ENCODE results near the gene KCNJ9.

The KCNJ9 gene

GRCh38 chr1:160093069-160093395, 11.7 kb downstream of the KCNJ9 start:
- Histone ChIP-seq H3K36me3 (ENCODE audit: control insufficient read depth in 4 of 4, insufficient read depth in 4 of 4, low read length in 3 of 4) (peaks cover 5 to 56% (median 23%) of the 10 kb centered on the region in 4 experiments), H3K4me3 (ENCODE audit: control insufficient read depth in 1 of 7, extremely low read depth in 1 of 7, insufficient read depth in 4 of 7, low read depth in 2 of 7, low read length in 6 of 7) (no peak overlapping the region), H3K27me3 (replicated peaks in 2 of 5; ENCODE audit: control insufficient read depth in 4 of 5, insufficient read depth in 5 of 5, low read length in 4 of 5) (no peaks in the 10 kb centered on the region), H3K9me3 (ENCODE audit: control extremely low read depth in 1 of 5, control insufficient read depth in 4 of 5, insufficient read depth in 2 of 5, low read depth in 1 of 5, low read length in 4 of 5) (no peaks in the 10 kb centered on the region), H3K4me1 (ENCODE audit: control extremely low read depth in 1 of 4, control insufficient read depth in 4 of 4, insufficient read depth in 4 of 4, low read length in 3 of 4) (peaks cover 0 to 21% (median 17%) of the 10 kb centered on the region in 4 experiments), H3K27ac (ENCODE audit: insufficient read depth in 1 of 2, low read depth in 1 of 2, low read length in 2 of 2, poor library complexity in 1 of 2, severe bottlenecking in 2 of 2) (no peak overlapping the region)
- ChIA-PET CTCF (interaction anchor here (1.6 to 2.3 kb wide), 2 partner anchors 8 to 14 kb away, joined by 5 to 6 read pairs; no protein-coding TSS in a partner anchor), POLR2A (no interaction called here)
- 88% methylated on average over 6 of the region's 9 CpGs for WGBS (ENCODE audit: insufficient coverage)
- DNase-seq, result no peak

DNA sequence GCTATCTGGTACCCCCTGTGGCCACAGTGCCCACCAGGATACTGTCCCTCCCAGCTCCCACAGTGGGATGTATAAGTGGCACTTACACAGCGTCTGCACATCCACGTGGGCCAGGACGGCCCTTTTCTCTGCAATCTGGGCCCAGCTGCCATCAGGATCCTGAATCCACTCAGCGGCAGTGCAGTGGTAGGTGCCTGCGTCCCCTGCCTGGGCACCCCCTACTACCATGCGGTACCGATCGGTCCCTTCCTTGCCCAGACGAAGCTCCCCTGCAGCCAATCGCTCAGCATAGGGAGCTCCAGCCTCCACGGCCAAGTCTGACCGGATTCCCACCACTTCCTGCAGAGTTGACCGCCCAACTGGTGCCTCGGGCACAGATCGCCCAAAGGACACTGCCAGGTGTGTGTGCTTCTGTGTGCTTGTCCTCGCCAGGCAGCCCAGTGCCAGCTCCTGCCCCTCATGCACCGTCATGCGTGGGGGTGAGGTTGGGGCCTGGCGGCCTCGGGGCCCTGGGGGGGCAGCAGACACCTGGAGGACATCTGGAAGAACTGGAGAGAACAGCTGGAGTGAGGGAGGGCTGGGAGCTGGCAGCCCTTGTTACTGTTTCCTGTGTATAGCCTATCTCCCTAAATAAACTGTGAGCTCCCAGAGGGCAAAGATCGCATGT, 12.4 kb downstream of the KCNJ9 start:
- POLR2A ChIA-PET, result no interaction called here
- Histone ChIP-seq H3K27ac (ENCODE audit: insufficient read depth in 1 of 2, low read depth in 1 of 2, low read length in 2 of 2, poor library complexity in 1 of 2, severe bottlenecking in 2 of 2) (no peak overlapping the region), H3K4me1 (ENCODE audit: control extremely low read depth in 1 of 4, control insufficient read depth in 4 of 4, insufficient read depth in 4 of 4, low read length in 3 of 4) (peaks cover 0 to 23% (median 19%) of the 10 kb centered on the region in 4 experiments), H3K36me3 (ENCODE audit: control insufficient read depth in 4 of 4, insufficient read depth in 4 of 4, low read length in 3 of 4) (peaks cover 5 to 53% (median 23%) of the 10 kb centered on the region in 4 experiments), H3K9me3 (ENCODE audit: control extremely low read depth in 1 of 5, control insufficient read depth in 4 of 5, insufficient read depth in 2 of 5, low read depth in 1 of 5, low read length in 4 of 5) (no peaks in the 10 kb centered on the region), H3K27me3 (replicated peaks in 2 of 5; ENCODE audit: control insufficient read depth in 4 of 5, insufficient read depth in 5 of 5, low read length in 4 of 5) (no peaks in the 10 kb centered on the region), H3K4me3 (ENCODE audit: control insufficient read depth in 1 of 7, extremely low read depth in 1 of 7, insufficient read depth in 4 of 7, low read depth in 2 of 7, low read length in 6 of 7) (no peak overlapping the region)
- 96% methylated on average over 17 of the region's 21 CpGs for WGBS (ENCODE audit: insufficient coverage)
- CTCF ChIA-PET, result interaction anchor here (0.9 to 1.6 kb wide), 2 partner anchors 11 to 15 kb away, joined by 3 to 5 read pairs; no protein-coding TSS in a partner anchor
- DNase-seq, result no peak

GRCh38 chr1:160094291-160094625, 12.9 kb downstream of the KCNJ9 start:
- CTCF ChIA-PET, result interaction anchor here (0.9 to 5.5 kb wide), 3 partner anchors 9 to 16 kb away, joined by 3 to 61 read pairs (median 10); no protein-coding TSS in a partner anchor
- H3K4me3 ChIP-seq (ENCODE audit: control insufficient read depth in 1 of 7, extremely low read depth in 1 of 7, insufficient read depth in 4 of 7, low read depth in 2 of 7, low read length in 6 of 7), result no peak overlapping the region

GRCh38 chr1:160094806-160095205, 13.5 kb downstream of the KCNJ9 start:
- CTCF ChIA-PET, result interaction anchor here (0.8 to 5.5 kb wide), 4 partner anchors 9 to 197 kb away, joined by 4 to 61 read pairs (median 8); no protein-coding TSS in a partner anchor
- peaks cover 0 to 32% (median 28%) of the 10 kb centered on the region in 4 experiments for H3K4me1 ChIP-seq (ENCODE audit: control extremely low read depth in 1 of 4, control insufficient read depth in 4 of 4, insufficient read depth in 4 of 4, low read length in 3 of 4)

More at GRCh38 chr1:160094291-160094625, 12.9 kb downstream of the KCNJ9 start:
- peaks cover 0 to 26% (median 22%) of the 10 kb centered on the region in 4 experiments for H3K4me1 ChIP-seq (ENCODE audit: control extremely low read depth in 1 of 4, control insufficient read depth in 4 of 4, insufficient read depth in 4 of 4, low read length in 3 of 4)
- H3K9me3 ChIP-seq (ENCODE audit: control extremely low read depth in 1 of 5, control insufficient read depth in 4 of 5, insufficient read depth in 2 of 5, low read depth in 1 of 5, low read length in 4 of 5), result no peaks in the 10 kb centered on the region
- no peak overlapping the region for H3K27ac ChIP-seq (ENCODE audit: insufficient read depth in 1 of 2, low read depth in 1 of 2, low read length in 2 of 2, poor library complexity in 1 of 2, severe bottlenecking in 2 of 2)
- peaks cover 5 to 53% (median 23%) of the 10 kb centered on the region in 4 experiments for H3K36me3 ChIP-seq (ENCODE audit: control insufficient read depth in 4 of 4, insufficient read depth in 4 of 4, low read length in 3 of 4)
- POLR2A ChIA-PET, result no interaction called here
- 96% methylated on average over 4 of the region's 4 CpGs for WGBS (ENCODE audit: insufficient coverage)
- no peaks in the 10 kb centered on the region for H3K27me3 ChIP-seq (replicated peaks in 2 of 5; ENCODE audit: control insufficient read depth in 4 of 5, insufficient read depth in 5 of 5, low read length in 4 of 5)
- no peak for DNase-seq

DNA sequence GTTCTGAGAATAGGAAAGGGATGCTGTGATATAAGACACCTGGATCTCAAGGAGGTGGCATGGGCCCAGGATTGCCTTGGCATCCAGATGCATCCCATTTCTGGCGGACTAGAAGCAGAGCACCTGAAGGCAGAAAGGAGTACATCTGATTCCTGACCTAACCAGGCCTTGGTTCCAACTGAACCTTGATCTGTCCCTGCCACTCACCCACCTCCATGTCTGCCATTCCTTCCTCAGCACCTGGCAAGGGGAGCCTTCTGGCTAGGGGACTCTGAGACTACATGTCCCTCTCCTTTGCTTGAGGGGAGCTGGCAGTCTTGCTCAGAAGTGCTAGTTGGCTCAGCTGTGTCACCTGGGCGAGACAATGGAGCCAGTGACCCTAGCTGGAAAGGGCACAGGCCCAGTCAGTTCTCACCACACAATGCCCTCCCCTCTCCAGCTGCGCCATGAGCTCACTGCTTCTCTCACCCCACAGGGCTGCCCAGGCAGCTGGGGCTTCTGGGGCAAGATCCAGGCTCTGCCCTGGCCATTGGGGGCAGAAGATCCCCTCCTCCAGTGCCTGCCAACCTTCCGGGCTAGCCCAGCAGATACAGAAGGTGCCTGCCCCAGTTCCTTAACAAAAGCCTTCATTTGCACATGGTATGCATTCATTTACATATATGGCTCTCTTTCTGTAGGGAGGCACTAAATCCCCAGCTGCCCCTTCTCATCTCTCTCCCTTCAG, 14.2 kb downstream of the KCNJ9 start:
- ChIA-PET POLR2A (no interaction called here), CTCF (interaction anchor here (0.8 to 5.5 kb wide), 7 partner anchors 10 to 196 kb away, joined by 3 to 61 read pairs (median 7); no protein-coding TSS in a partner anchor)
- Histone ChIP-seq H3K36me3 (ENCODE audit: control insufficient read depth in 4 of 4, insufficient read depth in 4 of 4, low read length in 3 of 4) (peaks cover 5 to 44% (median 20%) of the 10 kb centered on the region in 4 experiments), H3K4me3 (ENCODE audit: control insufficient read depth in 1 of 7, extremely low read depth in 1 of 7, insufficient read depth in 4 of 7, low read depth in 2 of 7, low read length in 6 of 7) (no peak overlapping the region), H3K9me3 (ENCODE audit: control extremely low read depth in 1 of 5, control insufficient read depth in 4 of 5, insufficient read depth in 2 of 5, low read depth in 1 of 5, low read length in 4 of 5) (no peaks in the 10 kb centered on the region), H3K27me3 (replicated peaks in 2 of 5; ENCODE audit: control insufficient read depth in 4 of 5, insufficient read depth in 5 of 5, low read length in 4 of 5) (no peaks in the 10 kb centered on the region), H3K27ac (ENCODE audit: insufficient read depth in 1 of 2, low read depth in 1 of 2, low read length in 2 of 2, poor library complexity in 1 of 2, severe bottlenecking in 2 of 2) (no peak overlapping the region), H3K4me1 (ENCODE audit: control extremely low read depth in 1 of 4, control insufficient read depth in 4 of 4, insufficient read depth in 4 of 4, low read length in 3 of 4) (peaks cover 0 to 32% (median 29%) of the 10 kb centered on the region in 4 experiments)
- DNase-seq, result no peak
- WGBS (ENCODE audit: insufficient coverage), result 100% methylated on average over 3 of the region's 4 CpGs

More at GRCh38 chr1:160094806-160095205, 13.5 kb downstream of the KCNJ9 start:
- 99% methylated on average over 9 of the region's 14 CpGs for WGBS (ENCODE audit: insufficient coverage)
- no peak overlapping the region for H3K4me3 ChIP-seq (ENCODE audit: control insufficient read depth in 1 of 7, extremely low read depth in 1 of 7, insufficient read depth in 4 of 7, low read depth in 2 of 7, low read length in 6 of 7)
- H3K9me3 ChIP-seq (ENCODE audit: control extremely low read depth in 1 of 5, control insufficient read depth in 4 of 5, insufficient read depth in 2 of 5, low read depth in 1 of 5, low read length in 4 of 5), result no peaks in the 10 kb centered on the region
- DNase-seq, result no peak
- POLR2A ChIA-PET, result no interaction called here
- no peaks in the 10 kb centered on the region for H3K27me3 ChIP-seq (replicated peaks in 2 of 5; ENCODE audit: control insufficient read depth in 4 of 5, insufficient read depth in 5 of 5, low read length in 4 of 5)
- H3K27ac ChIP-seq (ENCODE audit: insufficient read depth in 1 of 2, low read depth in 1 of 2, low read length in 2 of 2, poor library complexity in 1 of 2, severe bottlenecking in 2 of 2), result no peak overlapping the region
- peaks cover 5 to 48% (median 23%) of the 10 kb centered on the region in 4 experiments for H3K36me3 ChIP-seq (ENCODE audit: control insufficient read depth in 4 of 4, insufficient read depth in 4 of 4, low read length in 3 of 4)

DNA sequence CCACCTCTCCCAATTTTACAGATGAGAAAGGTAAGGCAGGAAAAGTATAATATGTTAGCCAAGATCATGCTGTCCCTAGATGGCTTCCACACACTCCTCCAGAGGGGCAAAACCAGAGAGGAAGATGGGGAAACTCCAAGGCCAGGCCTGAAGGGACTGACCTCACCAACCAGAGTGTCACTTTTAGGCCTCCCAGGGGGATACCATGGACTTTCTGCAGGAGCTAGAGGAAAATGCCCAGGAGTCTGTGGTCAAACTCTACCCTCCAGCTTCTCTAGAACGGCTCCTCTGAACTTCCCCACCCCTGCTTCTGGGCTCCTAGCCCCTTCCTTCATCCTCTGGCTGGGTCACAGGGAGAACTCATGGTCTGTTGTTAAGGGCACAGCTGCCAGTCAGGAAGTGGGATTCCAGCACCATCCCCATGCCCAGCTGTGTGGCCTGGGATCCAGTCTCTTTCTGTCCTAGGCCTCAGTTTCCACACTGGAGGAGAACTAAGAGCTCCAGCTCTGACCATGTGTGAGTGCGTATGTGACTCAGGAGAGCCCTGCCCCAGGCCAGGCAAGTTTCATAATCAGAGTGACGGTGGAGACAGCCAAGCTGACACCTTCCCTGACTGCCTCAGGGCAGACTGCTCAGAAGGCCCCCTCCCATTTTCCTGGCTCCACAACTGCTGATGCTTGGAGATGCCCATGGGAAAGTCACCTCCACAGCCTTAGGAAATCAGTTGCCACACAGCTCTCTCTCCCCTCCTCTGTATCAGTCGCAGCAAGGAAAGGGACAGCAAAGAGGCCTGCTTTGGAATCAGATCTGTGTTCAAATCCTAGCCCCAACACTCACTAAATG, 15.2 kb downstream of the KCNJ9 start:
- no peak for DNase-seq
- Histone ChIP-seq H3K36me3 (ENCODE audit: control insufficient read depth in 4 of 4, insufficient read depth in 4 of 4, low read length in 3 of 4) (peaks cover 5 to 35% (median 18%) of the 10 kb centered on the region in 4 experiments), H3K4me3 (ENCODE audit: control insufficient read depth in 1 of 7, extremely low read depth in 1 of 7, insufficient read depth in 4 of 7, low read depth in 2 of 7, low read length in 6 of 7) (no peak overlapping the region), H3K4me1 (ENCODE audit: control extremely low read depth in 1 of 4, control insufficient read depth in 4 of 4, insufficient read depth in 4 of 4, low read length in 3 of 4) (peaks cover 0 to 40% (median 34%) of the 10 kb centered on the region in 4 experiments), H3K27ac (ENCODE audit: insufficient read depth in 1 of 2, low read depth in 1 of 2, low read length in 2 of 2, poor library complexity in 1 of 2, severe bottlenecking in 2 of 2) (no peak overlapping the region), H3K27me3 (replicated peaks in 2 of 5; ENCODE audit: control insufficient read depth in 4 of 5, insufficient read depth in 5 of 5, low read length in 4 of 5) (no peaks in the 10 kb centered on the region), H3K9me3 (ENCODE audit: control extremely low read depth in 1 of 5, control insufficient read depth in 4 of 5, insufficient read depth in 2 of 5, low read depth in 1 of 5, low read length in 4 of 5) (no peaks in the 10 kb centered on the region)
- ChIA-PET POLR2A (no interaction called here), CTCF (interaction anchor here (1.0 to 5.5 kb wide), 6 partner anchors 11 to 195 kb away, joined by 3 to 61 read pairs (median 8); no protein-coding TSS in a partner anchor)
- WGBS (ENCODE audit: insufficient coverage), result 87% methylated on average over 3 of the region's 4 CpGs
